ENCODE measurements around the gene LHFPL6. TPM values are rescaled to one million over a fixed set of nuclear protein-coding genes. Genes with fewer than 3 reads are reported as not detected.

The LHFPL6 gene
- polyA plus RNA-seq, 1 donor: 31.4 TPM

GRCh38 chr13:39556866-39557265 lies 46.1 kb downstream of the LHFPL6 start:
- no peak for DNase-seq

- no peak for DNase-seq
Observed at GRCh38 chr13:39554371-39554770, 48.6 kb downstream of the LHFPL6 start.

GRCh38 chr13:39552246-39552645 lies 50.7 kb downstream of the LHFPL6 start:
- no peak for DNase-seq

- no peak for DNase-seq
Observed at GRCh38 chr13:39550931-39551330, 52.1 kb downstream of the LHFPL6 start.

- DNase-seq: no peak
Observed at GRCh38 chr13:39547108-39547507, 55.9 kb downstream of the LHFPL6 start.

- no peak for DNase-seq
Observed at GRCh38 chr13:39542361-39542760, 60.6 kb downstream of the LHFPL6 start.

GRCh38 chr13:39540929-39541605 lies 61.9 kb downstream of the LHFPL6 start:
- no peak for DNase-seq

- no peak for DNase-seq
Observed at GRCh38 chr13:39538816-39539790, 63.9 kb downstream of the LHFPL6 start.

GRCh38 chr13:39536906-39537305 lies 66.1 kb downstream of the LHFPL6 start:
- DNase-seq: no peak

GRCh38 chr13:39536274-39536673 lies 66.7 kb downstream of the LHFPL6 start:
- DNase-seq: no peak

GRCh38 chr13:39533651-39534150 lies 69.3 kb downstream of the LHFPL6 start:
- no peak for DNase-seq

GRCh38 chr13:39531646-39532045 lies 71.3 kb downstream of the LHFPL6 start:
- DNase-seq: no peak

GRCh38 chr13:39530916-39531315 lies 72.1 kb downstream of the LHFPL6 start:
- no peak for DNase-seq

GRCh38 chr13:39528661-39528980 lies 74.4 kb downstream of the LHFPL6 start:
- DNase-seq: no peak

GRCh38 chr13:39527961-39528660 lies 74.9 kb downstream of the LHFPL6 start:
- no peak for DNase-seq

GRCh38 chr13:39527301-39527700 lies 75.7 kb downstream of the LHFPL6 start:
- no peak for DNase-seq

GRCh38 chr13:39526499-39526898 lies 76.5 kb downstream of the LHFPL6 start:
- DNase-seq: no peak

- no peak for DNase-seq
Observed at GRCh38 chr13:39525506-39525905, 77.5 kb downstream of the LHFPL6 start.

GRCh38 chr13:39524795-39525194 lies 78.2 kb downstream of the LHFPL6 start:
- no peak for DNase-seq

GRCh38 chr13:39522329-39522728 lies 80.7 kb downstream of the LHFPL6 start:
- DNase-seq: no peak

GRCh38 chr13:39521701-39522100 lies 81.3 kb downstream of the LHFPL6 start:
- DNase-seq: no peak

GRCh38 chr13:39516096-39516495 lies 86.9 kb downstream of the LHFPL6 start:
- no peak for DNase-seq

Measured in left kidney (tissue), 2 donors.